Keratinocyte (primary cell): ENCODE measurements around the gene TPRA1.

Experiments
- CTCF ChIP-seq, 3 experiments: IDR thresholded peaks in 1 of 3; conservative IDR thresholded peaks in 1 of 3; optimal IDR thresholded peaks in 1 of 3; 2 replicates in 2 of 3; 3 replicates in 1 of 3; pipeline versions ENCODE3 to v1.5.1; 2011; ENCODE audit warnings: low read length in 3 of 3, mild to moderate bottlenecking in 3 of 3, moderate library complexity in 2 of 3, control low read depth in 1 of 3, inconsistent platforms in 1 of 3; ENCODE audit not compliant: insufficient read depth in 2 of 3; ENCODE audit errors: extremely low read depth in 1 of 3
- EZH2 ChIP-seq: IDR thresholded peaks from one replicate; pipeline ENCODE4 v1.6.1; 2012; ENCODE audit warnings: inconsistent platforms, mild to moderate bottlenecking, low read length, moderate library complexity

DNA sequence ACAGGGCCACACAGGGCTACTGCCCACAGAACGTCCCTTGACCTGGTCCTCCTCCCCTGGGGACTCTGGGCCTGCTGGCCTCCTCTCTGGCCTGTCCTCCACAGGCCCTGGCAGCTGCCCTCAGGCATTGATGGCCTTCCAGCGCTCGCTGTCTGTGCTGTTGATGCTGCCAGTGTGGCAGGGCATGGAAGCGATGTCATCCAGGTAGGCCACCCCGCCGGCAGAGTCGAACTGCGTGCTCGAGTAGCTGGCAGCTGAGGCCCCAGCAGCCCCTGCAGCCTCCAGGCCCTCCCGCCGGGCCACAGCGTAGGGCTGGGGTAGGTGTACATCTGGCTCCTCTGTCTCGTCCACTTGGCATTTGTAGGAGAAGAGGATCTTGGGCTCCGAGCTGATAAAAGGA, 17.1 kb downstream of the TPRA1 start:
- TF ChIP-seq CTCF (optimal IDR thresholded peaks at IDR 0.05 in 1 of 3, IDR thresholded peaks at IDR 0.05 in 1 of 3, conservative IDR thresholded peaks at IDR 0.05 in 1 of 3; ENCODE audit: extremely low read depth in 1 of 3, insufficient read depth in 2 of 3, low read length in 3 of 3) (no peak), EZH2 (no peak)
